Kasumi-1 (cell line): ENCODE data around the gene HK1.

Experiments
- DNase-seq, 2 experiments: peaks; one replicate each; lab custom pipeline; 2025; lab: John Stamatoyannopoulos, UW

HK1 gene

DNA sequence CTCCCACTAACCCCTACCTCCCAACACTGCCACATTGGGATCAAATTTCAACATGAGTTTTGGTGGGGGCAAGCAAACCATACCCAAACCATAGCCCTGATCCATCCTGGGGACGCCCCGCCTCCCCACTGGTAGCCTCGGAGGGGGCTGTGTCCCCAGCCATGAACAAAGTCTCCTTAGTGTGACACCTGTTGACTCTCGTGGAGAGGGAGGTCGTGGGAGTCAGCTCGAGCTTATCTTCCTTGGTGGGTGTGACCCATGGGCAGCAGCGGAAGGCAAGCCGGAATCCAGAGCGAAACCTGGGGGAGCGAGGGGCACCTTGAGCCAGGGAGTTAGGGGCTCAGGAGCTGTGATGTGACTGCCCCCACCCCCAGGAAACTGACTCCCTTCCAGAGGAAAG is 126.5 kb downstream of the HK1 start:
- no peak for DNase-seq

DNA sequence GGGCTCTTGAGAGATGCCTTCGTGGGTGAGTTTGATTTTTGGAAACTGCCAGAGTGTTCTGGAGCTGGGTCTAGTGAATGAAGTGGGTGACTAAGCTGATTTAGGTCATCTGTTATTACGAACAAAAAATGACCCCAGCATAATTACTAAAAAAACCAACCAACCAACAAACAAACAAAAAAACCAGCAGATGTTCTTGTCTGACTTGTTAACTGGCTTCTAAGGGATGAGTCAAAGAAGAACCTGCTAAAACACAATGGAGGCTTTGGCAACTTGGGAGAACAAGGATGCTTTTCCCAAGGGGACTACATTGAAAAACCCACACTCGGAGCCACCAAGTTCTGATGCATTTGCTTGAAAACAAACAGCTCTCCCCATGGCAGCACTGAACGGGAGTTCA is 126.9 kb downstream of the HK1 start:
- DNase-seq: no peak

- no peak for DNase-seq
Observed at GRCh38 chr10:69406302-69406811, 128.1 kb downstream of the HK1 start.

DNA sequence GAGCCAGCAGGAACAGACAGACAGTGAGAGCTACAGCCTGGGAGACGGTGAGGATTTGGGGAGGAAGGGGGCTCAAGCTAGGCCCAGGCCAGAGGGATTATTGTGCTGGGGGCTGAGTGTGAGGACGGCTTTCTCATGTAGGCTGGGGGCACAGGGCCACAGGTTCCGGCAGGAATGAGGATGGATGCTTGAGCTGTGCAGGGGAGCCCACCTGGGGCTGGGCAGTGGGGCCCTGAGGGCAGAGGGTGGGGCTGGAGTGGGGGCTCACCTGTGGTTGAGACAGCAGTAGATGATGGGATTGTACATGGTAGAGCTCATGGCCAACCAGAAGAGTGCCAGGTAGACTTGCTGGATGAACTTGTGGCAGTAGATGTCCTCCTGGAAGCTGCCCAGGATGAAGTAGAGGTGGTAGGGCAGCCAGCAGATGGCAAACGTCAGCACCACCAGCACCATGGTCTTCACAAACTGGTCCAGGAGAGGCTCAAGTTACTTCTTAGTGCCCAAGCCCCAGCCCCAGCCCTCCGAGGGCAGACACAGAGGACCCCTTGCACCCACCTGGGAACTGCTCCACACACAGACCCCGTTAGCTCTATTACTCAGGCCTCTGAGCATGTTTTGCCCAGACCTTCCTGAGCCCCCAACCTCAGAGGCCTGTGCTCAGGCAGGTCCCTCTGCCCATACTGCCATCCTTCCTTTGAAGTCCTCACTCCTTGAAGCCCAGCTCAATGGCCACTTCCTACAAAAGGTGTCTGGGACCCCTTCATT is 128.7 kb downstream of the HK1 start:
- DNase-seq: no peak

GRCh38 chr10:69407621-69408301 is 129.5 kb downstream of the HK1 start:
- DNase-seq: peak; percentile 67 to 73

DNA sequence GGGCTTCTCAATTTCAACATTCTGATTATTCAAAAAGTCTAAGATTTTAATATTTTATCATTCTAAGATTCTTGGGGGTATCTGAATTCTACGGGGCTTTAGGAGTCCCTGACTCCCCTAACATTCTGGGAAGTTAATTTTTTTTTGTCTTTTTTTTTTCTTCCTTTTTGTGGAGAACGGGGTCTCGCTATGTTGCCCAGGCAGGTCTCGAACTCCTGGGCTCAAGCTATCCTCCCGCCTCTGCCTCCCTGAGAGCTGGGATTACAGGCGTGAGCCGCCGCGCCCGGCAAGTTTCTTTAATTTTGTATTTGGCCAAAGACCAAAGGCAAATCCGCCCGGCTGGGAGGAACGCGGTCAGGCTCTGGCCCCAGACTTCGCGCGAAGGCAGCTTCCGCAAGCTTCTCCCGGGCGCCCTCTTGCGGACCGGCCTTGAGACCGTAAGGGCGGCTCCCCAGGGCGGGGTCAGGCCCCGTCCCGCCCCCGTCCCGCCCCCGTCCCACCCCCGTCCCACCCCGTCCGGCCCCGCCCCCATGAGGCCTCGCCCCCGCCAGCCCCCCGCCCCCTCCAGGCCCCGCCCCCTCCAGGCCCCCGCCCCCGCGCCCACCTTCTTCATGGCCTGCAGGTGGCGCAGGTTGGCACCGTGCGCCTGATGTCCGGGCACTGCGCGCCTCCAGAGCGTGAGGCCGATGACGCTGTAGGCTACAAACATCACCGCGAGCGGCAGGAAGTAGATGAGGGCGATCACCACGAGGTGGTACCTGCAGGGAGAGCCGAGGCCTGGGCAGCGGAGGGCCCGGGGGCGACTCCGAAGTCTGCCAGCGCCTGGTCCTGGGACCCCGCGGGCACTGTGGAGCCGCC is 130.3 kb downstream of the HK1 start:
- peak; percentile 88 to 91 for DNase-seq

GRCh38 chr10:69409176-69409495 is 130.8 kb downstream of the HK1 start:
- DNase-seq: no peak

DNA sequence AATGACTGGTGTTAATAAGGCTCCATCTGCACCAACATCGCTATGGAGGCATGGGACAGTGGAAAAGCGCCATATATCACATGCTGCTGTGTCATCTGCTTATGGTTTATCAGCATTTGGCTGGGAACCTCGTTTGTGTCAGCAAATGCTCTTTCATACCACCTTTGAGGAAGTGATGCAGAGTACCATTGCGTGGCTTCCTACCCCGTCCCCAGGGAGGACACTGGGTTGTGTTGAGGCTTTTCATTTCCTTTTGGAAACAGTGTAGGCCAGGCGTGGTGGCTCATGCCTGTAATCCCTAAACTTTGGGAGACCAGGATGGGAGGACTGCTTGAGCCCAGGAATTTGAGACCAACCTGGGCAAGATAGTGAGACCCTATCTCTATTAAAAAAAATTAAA is 131.7 kb downstream of the HK1 start:
- peak; percentile 7 to 27 for DNase-seq

- DNase-seq: no peak
Observed at GRCh38 chr10:69410487-69410886, 132.2 kb downstream of the HK1 start.

DNA sequence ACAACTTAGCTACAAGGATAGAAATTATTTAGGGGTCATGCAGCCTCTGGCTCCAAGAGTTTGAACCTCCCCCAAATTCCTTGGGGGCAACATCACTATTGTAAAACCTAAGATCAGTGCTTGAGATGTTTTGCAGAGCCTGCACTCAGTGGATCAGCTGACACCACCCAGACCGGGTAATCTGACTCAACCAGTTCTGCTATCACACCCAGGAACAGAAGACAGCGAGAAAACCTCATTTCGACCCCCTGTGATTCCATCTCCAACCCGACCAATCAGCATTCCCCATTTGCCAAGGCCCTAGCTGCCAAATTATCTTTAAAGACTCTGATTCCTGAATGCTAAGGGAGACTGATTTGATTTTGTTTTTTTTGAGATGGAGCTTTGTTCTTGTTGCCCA is 133.2 kb downstream of the HK1 start:
- no peak for DNase-seq

- DNase-seq: no peak
Observed at GRCh38 chr10:69412232-69412790, 134.0 kb downstream of the HK1 start.

DNA sequence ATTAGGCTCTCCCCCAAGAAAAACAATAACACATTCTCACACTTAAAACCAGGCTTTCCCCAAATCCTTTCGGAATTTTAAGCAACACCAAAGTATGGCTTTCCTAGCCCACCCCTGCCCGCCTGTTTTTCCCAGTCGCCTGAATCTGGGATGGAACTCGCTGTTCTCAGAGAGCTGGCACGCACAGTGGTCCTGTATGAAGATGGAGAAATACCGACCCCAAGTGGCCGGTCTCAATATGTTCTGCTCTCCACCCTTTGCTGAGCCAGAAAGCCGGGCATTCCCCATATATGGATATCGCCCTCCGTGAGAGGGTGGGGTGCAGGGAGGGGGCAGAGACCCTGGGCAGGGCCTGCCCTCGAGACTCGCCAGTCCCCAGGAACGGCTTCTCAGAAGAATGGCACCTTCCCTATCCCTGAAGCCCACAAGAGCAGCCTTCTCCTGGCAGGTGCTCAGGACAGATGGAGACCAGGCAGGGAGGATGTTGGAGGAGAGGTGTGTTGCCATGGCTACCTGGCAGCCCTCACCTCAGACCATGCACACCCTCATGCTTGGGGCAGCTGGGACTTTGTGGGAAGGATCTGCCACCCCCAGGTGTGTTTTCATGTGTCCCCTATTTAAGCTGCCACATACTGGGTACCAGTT is 135.0 kb downstream of the HK1 start:
- peak; percentile 81 to 85 for DNase-seq

DNA sequence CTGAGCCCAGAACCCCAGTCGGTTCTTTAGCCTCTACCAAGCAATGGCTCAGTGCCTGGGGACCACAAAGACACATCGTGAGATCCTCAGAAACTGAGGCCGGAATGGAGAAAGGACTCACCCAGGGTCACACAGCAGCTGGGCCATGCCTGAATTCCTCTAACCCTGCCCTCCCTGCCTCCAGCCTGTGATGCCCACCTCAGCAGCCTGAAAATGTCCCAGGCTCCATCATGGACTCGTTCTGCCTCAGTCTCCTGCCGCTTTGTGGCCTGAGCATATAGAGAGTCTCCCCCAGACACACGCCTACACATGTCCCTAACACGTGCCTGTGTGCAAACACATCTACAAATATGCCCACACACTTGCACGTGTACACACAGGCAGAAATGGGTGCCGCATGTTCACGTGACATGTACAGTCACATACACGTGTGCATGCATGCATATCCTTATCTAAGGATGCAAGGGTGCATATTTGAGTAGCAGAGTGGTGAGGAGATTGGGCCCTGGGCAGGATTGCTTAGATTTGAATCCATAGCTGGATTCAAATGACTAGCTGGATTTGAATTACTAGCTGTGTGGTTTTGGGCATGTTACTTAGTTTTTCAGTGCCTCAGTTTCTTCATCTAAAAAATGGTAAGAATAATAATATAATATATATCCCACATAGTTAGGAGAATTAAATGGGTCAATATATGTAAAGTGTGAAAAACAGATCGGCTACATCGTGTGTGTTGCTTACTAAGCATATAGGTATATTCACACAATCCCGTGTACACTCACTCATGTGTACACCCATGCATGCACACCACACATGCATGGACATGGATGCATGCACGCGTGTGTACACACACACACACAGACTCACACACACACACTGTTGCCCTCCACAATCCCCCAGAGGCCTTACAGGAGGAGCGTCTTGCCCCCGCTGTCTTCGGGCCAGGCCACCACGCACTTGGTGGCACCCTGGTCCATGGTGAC is 136.0 kb downstream of the HK1 start:
- DNase-seq: no peak

DNA sequence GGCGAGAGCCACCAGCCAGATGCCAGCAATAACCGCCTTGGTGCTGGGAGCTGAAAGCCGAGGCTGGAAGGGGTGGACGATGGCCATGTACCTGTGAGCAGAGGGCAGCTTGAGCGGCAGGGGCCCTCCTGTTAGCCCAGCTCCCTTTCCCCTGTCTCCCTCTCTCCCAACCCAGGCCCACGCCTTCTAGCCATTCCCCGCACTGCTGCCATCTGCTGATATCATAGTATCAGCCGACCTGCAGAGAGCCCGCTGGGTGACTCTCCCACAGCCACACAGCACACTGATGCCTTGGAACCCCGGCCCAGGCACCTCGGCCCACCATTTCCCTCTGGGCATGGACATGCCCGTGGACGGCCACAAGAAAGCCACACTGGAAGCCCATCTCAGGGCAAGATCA is 136.8 kb downstream of the HK1 start:
- DNase-seq: no peak

DNA sequence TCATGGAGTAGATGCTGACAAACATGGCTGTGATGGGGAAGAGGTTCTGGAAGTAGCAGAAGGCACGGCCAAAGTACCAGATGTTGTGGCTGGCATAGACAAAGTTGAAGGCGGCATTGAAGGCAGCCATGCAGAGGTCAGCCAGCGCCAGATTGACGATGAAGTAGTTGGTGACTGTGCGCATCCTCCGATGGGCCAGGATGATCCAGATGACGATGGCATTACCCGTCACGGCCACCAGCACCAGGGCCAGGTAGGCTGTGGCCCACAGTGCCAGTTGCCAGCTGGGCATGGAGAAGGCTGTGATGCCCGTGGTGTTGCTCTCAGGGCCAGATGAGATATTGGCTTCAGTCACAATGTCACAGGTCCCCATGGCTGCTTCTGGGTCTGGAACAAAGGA is 137.7 kb downstream of the HK1 start:
- no peak for DNase-seq

- DNase-seq: no peak
Observed at GRCh38 chr10:69416695-69417094, 138.4 kb downstream of the HK1 start, which contains the start of gene TACR2. TSS of gene TACR2 (minus strand) at chr10:69416918. CDS start at chr10:69416323, 595 bp downstream.

DNA sequence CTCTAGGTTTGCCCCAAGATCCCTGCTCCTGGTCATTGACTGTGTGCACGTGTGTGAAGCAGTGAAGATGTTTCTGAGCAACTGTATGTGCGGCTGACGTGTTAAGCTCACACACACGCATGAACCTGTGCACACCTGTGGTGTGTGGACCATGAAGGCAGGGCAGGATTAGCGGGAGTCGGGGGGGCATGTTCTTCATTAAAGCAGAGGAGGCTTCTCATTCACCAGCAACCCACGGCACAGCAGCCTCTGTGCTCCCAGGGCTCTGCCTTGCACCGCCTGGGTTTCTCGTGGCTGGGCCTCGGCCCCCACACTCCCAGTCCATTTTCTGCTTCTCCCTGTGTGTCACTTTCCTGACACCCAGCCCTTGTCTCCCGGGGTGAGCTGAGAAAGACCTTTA is 139.2 kb downstream of the HK1 start:
- no peak for DNase-seq

DNA sequence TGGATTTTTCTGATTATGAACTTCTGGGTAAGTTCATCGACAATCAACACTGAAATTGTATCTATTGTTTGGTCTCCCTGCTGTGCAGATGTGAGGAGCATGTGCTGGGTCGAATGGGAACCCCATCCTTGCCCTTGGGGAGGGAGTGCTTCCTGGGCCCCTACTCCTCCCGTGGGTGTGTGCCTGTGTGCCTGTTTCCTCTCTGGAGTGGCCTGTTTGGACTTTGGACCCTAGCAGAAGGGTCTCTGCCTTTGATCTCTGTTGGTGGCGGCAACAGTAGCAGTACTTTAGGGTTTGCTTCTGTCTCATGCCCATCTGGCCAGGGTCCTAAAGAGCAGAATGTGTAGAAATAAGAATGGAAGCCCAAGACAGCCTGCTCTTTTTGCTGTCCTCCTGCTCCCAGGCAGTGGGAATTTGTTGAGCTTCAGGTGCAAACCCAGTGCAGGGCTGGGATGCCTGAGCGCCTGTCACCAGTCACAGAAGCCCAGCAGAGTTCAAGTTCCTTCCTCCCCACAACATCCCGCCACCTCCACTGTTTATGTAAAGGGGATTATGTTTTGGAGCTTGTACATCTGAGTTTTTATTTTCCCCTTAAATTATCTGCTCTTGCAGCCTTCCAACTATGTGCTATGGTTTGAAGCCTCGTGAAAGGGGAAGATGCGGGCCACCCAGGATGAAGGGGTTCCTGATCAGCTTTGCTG is 139.9 kb downstream of the HK1 start:
- DNase-seq: no peak

GRCh38 chr10:69419096-69419743 is 140.9 kb downstream of the HK1 start:
- no peak for DNase-seq
